RWPE1 (cell line): ENCODE results near the gene ZNF511.
A peak's percentile ranks its signal among the peaks of the same experiment; 100 is the strongest.

Experiments
- CTCF ChIA-PET: fragments of 350-600 bp; sonication (Branson Sonifier 250); formaldehyde crosslinking; extraction: SDS; loops from one replicate; lab custom pipeline; 2021; lab: Yijun Ruan, JAX
- POLR2A ChIA-PET: fragments of 400-600 bp; formaldehyde crosslinking; extraction: SDS; loops from one replicate; lab custom pipeline; 2020; ENCODE audit warnings: antibody characterized with exemption; ENCODE audit not compliant: low non-redundant PET; lab: Yijun Ruan, JAX
- DNase-seq: peaks from one replicate; pipeline ENCODE4 v3.0.0; 2012; ENCODE audit warnings: low spot score
- H3K27ac ChIP-seq: fragments of 450-650 bp; 2 replicates; pipeline ENCODE4 v1.5.1; 2017
- TF ChIP-seq, protein P1 (sequence below): fragments of 450-650 bp; conservative IDR thresholded peaks from 2 replicates; pipeline ENCODE4 v1.5.1; 2017; ENCODE audit warnings: low read depth, mild to moderate bottlenecking

Gene ZNF511

DNA sequence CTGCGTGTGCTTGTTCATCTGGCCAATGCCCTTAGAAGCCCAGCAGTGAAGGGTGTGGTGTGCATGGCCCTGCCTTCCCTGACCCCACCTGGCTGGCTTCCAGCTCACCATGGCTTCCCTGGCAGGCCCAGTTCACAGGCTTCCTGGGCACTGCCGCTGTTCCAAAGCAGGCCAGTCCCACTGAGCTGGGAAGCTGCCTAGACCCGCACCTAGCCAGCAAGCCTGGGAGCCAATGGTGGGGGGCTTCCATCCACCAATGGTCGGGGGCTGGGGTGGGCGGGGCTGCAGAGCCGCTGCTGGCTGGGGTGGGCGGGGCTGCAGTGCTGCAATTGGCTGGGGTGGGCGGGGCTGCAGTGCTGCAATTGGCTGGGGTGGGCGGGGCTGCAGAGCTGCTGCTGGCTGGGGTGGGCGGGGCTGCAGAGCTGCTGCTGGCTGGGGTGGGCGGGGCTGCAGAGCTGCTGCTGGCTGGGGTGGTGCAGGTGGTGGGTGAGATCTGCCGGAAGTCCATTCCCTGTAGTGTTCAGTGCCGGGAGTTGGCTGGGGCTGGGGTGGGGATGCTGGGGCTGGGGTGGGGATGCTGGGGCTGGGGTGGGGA, 15.6 kb downstream of the ZNF511 start:
- H3K27ac ChIP-seq: peak overlapping the region; percentile 29; the same call in 1 of the 2 replicates
- POLR2A ChIA-PET: no interaction called here
- TF ChIP-seq, protein P1, sequence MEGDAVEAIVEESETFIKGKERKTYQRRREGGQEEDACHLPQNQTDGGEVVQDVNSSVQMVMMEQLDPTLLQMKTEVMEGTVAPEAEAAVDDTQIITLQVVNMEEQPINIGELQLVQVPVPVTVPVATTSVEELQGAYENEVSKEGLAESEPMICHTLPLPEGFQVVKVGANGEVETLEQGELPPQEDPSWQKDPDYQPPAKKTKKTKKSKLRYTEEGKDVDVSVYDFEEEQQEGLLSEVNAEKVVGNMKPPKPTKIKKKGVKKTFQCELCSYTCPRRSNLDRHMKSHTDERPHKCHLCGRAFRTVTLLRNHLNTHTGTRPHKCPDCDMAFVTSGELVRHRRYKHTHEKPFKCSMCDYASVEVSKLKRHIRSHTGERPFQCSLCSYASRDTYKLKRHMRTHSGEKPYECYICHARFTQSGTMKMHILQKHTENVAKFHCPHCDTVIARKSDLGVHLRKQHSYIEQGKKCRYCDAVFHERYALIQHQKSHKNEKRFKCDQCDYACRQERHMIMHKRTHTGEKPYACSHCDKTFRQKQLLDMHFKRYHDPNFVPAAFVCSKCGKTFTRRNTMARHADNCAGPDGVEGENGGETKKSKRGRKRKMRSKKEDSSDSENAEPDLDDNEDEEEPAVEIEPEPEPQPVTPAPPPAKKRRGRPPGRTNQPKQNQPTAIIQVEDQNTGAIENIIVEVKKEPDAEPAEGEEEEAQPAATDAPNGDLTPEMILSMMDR: no peak
- CTCF ChIA-PET: interaction anchor here (0.6 kb wide), 2 partner anchors 17 to 77 kb away, joined by 3 read pairs; no protein-coding TSS in a partner anchor
- no peak for DNase-seq

GRCh38 chr10:133324857-133325260, 16.1 kb downstream of the ZNF511 start:
- TF ChIP-seq, protein P1: no peak
- no peak overlapping the region for H3K27ac ChIP-seq
- ChIA-PET POLR2A (no interaction called here), CTCF (interaction anchor here (0.6 to 0.7 kb wide), 2 partner anchors 18 to 82 kb away, joined by 3 read pairs; no protein-coding TSS in a partner anchor)
- no peak for DNase-seq

DNA sequence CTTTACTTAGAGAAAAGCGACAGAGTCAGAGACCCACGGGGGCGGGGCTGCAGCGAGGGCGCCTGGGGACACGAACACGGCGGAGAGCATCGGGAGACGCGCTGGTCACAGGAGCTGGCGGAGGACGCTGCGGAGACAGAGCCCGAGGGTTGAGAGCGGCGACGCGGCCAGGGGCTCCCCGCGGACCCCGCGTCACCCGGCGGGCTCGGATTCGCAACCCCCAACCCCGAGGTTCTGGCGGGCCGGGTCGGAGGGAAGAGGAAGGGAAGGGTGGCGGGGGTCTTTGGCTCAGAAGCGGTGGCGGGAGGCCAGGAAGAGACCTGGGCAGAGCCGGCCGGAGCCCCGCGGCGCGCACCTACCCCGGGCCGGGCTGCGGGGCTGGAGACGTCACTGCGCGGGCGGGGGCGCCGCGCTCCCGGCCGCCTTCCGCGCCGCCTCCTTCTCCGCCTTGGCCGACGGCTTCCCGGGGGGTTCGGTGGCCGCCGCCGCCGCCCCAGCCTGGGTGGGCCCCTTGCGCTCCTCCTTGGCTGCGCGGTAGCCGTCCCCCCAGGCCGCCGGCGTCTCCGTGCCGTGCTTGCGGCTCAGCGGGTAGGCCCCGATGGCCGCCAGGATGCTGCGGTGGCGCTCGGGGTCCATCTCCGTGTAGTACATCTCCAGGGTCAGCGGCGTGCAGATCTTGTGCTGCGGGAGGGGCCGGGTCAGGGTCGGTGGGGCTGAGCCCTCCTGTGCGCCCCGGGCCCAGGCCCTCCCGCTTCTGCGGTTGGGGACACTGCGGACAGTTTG, 16.9 kb downstream of the ZNF511 start:
- TF ChIP-seq, protein P1: no peak
- DNase-seq: no peak
- POLR2A ChIA-PET: no interaction called here
- H3K27ac ChIP-seq: no peak overlapping the region
- CTCF ChIA-PET: interaction anchor here (0.7 kb wide), 1 partner anchor 83 kb away, joined by 3 read pairs; no protein-coding TSS in a partner anchor

DNA sequence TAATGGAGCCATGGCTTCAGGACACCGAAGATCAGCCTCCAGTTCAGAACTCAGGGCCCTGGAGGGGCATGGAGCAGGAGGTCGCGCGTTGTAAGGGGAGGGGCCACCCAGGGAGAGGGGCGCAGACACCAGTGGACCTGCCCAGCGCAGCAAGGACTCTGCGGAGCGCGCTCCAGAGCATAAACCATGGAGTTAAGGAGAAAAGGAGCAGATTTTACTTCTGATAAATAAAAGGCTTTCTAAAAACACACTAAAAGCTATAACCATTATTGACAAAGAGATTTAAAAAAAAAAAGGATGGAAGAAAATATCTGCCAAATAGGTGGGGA, 17.5 kb downstream of the ZNF511 start:
- POLR2A ChIA-PET: no interaction called here
- no peak for DNase-seq
- CTCF ChIA-PET: no interaction called here
- no peak overlapping the region for H3K27ac ChIP-seq
- TF ChIP-seq, protein P1: no peak

DNA sequence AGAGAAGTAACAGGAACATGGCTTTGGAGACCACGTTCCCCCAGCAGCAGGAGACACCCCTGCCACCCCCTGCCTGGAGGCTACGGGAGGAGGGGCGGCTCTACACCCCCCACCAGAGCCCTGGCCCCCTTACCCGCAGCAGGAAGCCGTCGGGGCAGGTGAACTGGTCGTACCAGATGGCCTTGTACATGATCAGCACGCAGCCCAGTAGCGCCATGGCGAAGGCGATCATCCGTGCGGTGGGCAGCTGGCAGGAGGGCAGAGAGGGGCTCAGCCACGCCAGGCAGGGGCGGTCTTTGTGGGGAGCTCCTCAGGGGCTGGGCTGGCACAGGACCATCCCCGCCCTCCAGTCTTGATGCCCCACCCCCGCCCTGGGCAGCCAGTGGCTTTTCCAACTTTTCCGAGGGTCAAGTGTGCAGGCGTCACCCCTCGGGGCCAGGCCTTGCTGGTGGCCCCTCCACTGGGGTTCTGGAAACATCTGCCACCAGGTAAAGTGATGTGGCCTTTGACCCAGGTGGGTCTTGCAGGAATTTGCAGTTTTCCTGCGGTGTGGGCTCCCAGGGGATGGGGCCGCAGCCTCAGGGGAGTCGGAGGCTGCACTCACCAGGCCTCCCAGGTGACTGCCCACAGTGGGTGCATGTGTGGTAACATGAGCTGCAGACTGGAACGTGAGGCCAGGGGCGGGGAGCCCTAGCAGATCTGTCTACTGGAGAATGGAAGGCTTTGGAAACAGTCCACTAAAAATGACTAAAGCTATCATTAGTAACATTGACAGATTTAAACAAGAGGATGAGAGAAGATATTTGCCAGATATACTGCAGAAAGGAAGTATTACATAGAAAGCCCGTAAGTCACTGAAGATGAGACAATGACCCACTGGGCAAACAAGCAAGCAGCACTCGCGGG, 18.3 kb downstream of the ZNF511 start:
- TF ChIP-seq, protein P1: no peak
- POLR2A ChIA-PET: no interaction called here
- H3K27ac ChIP-seq: no peak overlapping the region
- CTCF ChIA-PET: no interaction called here
- no peak for DNase-seq
